Gastrocnemius medialis (tissue), 4 donors: ENCODE measurements around the gene DLEC1. TPM values are rescaled to one million over a fixed set of nuclear protein-coding genes. Genes with fewer than 3 reads are reported as not detected.
A peak's percentile ranks its signal among the peaks of the same experiment; 100 is the strongest.
"Not testable (repeated sequence)": the region's sequence is repeated elsewhere in the genome, so short reads cannot be mapped to it uniquely, and the experiment has no call there.

Source experiments
- ATAC-seq, 2 donors: fragments of 150-250 bp; one replicate each; pipeline ENCODE4 v1.9.1; 2016
- DNase-seq, 2 donors: peaks; one replicate each; pipeline ENCODE4 v3.0.0-alpha.2; 2019
- H3K27ac ChIP-seq, 4 donors: fragments of 200-600 bp; sonication (generic); 1 replicate in 1 of 4; 2 replicates in 3 of 4; pipeline ENCODE4 v1.5.1; 2016 to 2018; ENCODE audit warnings: mild to moderate bottlenecking in 2 of 4, moderate library complexity in 1 of 4
- H3K27me3 ChIP-seq, 3 donors: fragments of 200-600 bp; sonication (generic) in 2 of 3; 1 replicate in 1 of 3; 2 replicates in 2 of 3; pipeline versions ENCODE4 v1.5.1 to v1.6.0; 2016 to 2019; ENCODE audit warnings: mild to moderate bottlenecking in 1 of 3, moderate library complexity in 1 of 3
- H3K36me3 ChIP-seq, 2 donors: fragments of 200-600 bp; sonication (generic) in 1 of 2; one replicate each; pipeline ENCODE4 v1.5.1; 2017 to 2018
- H3K4me1 ChIP-seq, 2 donors: fragments of 200-600 bp; sonication (generic) in 1 of 2; one replicate each; pipeline ENCODE4 v1.5.1; 2016 to 2017; ENCODE audit warnings: mild to moderate bottlenecking in 2 of 2
- H3K4me3 ChIP-seq, 4 donors: fragments of 200-600 bp; sonication (generic) in 3 of 4; 1 replicate in 1 of 4; 2 replicates in 3 of 4; pipeline ENCODE4 v1.5.1; 2016 to 2019; ENCODE audit warnings: mild to moderate bottlenecking in 2 of 4
- H3K9me3 ChIP-seq, 3 donors: fragments of 200-600 bp; sonication (generic) in 2 of 3; 1 replicate in 1 of 3; 2 replicates in 2 of 3; pipeline ENCODE4 v1.5.1; 2016 to 2019
- CTCF ChIP-seq, 5 experiments: fragments of 450-650 bp in 3 of 5; fragments of 200-600 bp in 2 of 5; sonication (generic) in 2 of 5; IDR thresholded peaks in 4 of 5; conservative IDR thresholded peaks in 1 of 5; 1 replicate in 4 of 5; 2 replicates in 1 of 5; pipeline ENCODE4 v1.5.1; 2016 to 2019; ENCODE audit warnings: antibody characterized with exemption in 5 of 5, mild to moderate bottlenecking in 3 of 5, moderate library complexity in 3 of 5
- POLR2A ChIP-seq, 2 donors: fragments of 450-650 bp; IDR thresholded peaks; one replicate each; pipeline ENCODE4 v1.6.1; 2017; ENCODE audit warnings: antibody characterized with exemption in 2 of 2, mild to moderate bottlenecking in 2 of 2, moderate library complexity in 2 of 2
- in situ Hi-C, 4 donors: fragments of 200-750 bp; cut with MboI; loops; one replicate each; pipeline versions ENCODE4 v1.15.0 to v1.8.0; 2017; ENCODE audit warnings: low sequenced_read_pairs in 4 of 4
- intact Hi-C: fragments of 100-400 bp; cut with DNase I; formaldehyde crosslinking; loops from one replicate; pipeline ENCODE4 v1.15.1; 2023; ENCODE audit warnings: low total_unique reads
- total RNA-seq, 4 donors: library from RNA; depleted of rRNA; stranded (reverse); fragments of >200 nt; gene quantifications; one replicate each; pipeline versions ENCODE4 v1.1.0 to v1.2.3, GENCODE V29; 2016

Gene DLEC1
- total RNA-seq, 4 donors from 2014 or later: not detected

- no peak for TF ChIP-seq CTCF (IDR thresholded peaks at IDR 0.05 in 4 of 5, conservative IDR thresholded peaks at IDR 0.05 in 1 of 5)
- DNase-seq (no peak), ATAC-seq (no peak)
- no peak overlapping the region for H3K4me3 ChIP-seq
- H3K4me1 ChIP-seq: peaks cover 19 to 23% of the 10 kb centered on the region in 2 donors
- no peaks in the 10 kb centered on the region for H3K9me3 ChIP-seq
- H3K27me3 ChIP-seq: no peaks in the 10 kb centered on the region
- in situ Hi-C loops: loop anchor here in 3 of 4 donors (25.0 kb wide), 1 partner anchor 354 kb away; the partner anchor contains the start of gene EXOG (in 3 of the 3)
- H3K27ac ChIP-seq: no peak overlapping the region
- H3K36me3 ChIP-seq: peaks cover 0 to 49% of the 10 kb centered on the region in 2 donors
- intact Hi-C loops: loop anchor here (10.0 kb wide), 3 partner anchors 321 to 1139 kb away; partner anchors contain the start of genes ACVR2B, EPM2AIP1 and MLH1
Measured at GRCh38 chr3:38133557-38134405, 94.8 kb downstream of the DLEC1 start.

GRCh38 chr3:38134517-38135143 is 95.6 kb downstream of the DLEC1 start:
- not testable (repeated sequence) for DNase-seq
- in situ Hi-C loops: loop anchor here in 3 of 4 donors (25.0 kb wide), 1 partner anchor 353 kb away; the partner anchor contains the start of gene EXOG (in 3 of the 3)
- intact Hi-C loops: loop anchor here (5.0 to 10.0 kb wide), 5 partner anchors 213 to 1140 kb away; partner anchors contain the start of genes ACVR2B, EPM2AIP1, MLH1 and XYLB

GRCh38 chr3:38135621-38136277 is 96.7 kb downstream of the DLEC1 start:
- not testable (repeated sequence) for H3K9me3 ChIP-seq, ATAC-seq, DNase-seq, H3K27me3 ChIP-seq
- in situ Hi-C loops: loop anchor here in 3 of 4 donors (25.0 kb wide), 1 partner anchor 352 kb away; the partner anchor contains the start of gene EXOG (in 3 of the 3)
- Histone ChIP-seq H3K4me3 (peak overlapping the region; percentile 73 to 99 (median 82)), H3K4me1 (peaks cover 19 to 30% of the 10 kb centered on the region in 2 donors), H3K36me3 (peaks cover 0 to 32% of the 10 kb centered on the region in 2 donors), H3K27ac (peak overlapping the region; percentile 69 to 97 (median 75))
- intact Hi-C loops: loop anchor here (5.0 to 10.0 kb wide), 5 partner anchors 212 to 1141 kb away; partner anchors contain the start of genes ACVR2B, EPM2AIP1, MLH1 and XYLB

More at GRCh38 chr3:38134517-38135143, 95.6 kb downstream of the DLEC1 start:
- not testable (repeated sequence) for H3K4me3 ChIP-seq, H3K27me3 ChIP-seq, H3K9me3 ChIP-seq, ATAC-seq, H3K27ac ChIP-seq
- H3K36me3 ChIP-seq: peaks cover 0 to 41% of the 10 kb centered on the region in 2 donors
- H3K4me1 ChIP-seq: peaks cover 19 to 30% of the 10 kb centered on the region in 2 donors

GRCh38 chr3:38136393-38136776 is 97.4 kb downstream of the DLEC1 start:
- H3K36me3 ChIP-seq: peaks cover 0 to 30% of the 10 kb centered on the region in 2 donors
- ATAC-seq (no peak), DNase-seq (no peak)
- H3K4me1 ChIP-seq: peaks cover 19 to 30% of the 10 kb centered on the region in 2 donors
- no peaks in the 10 kb centered on the region for H3K9me3 ChIP-seq
- TF ChIP-seq POLR2A (IDR thresholded peaks at IDR 0.05) (no peak), CTCF (IDR thresholded peaks at IDR 0.05 in 4 of 5, conservative IDR thresholded peaks at IDR 0.05 in 1 of 5) (no peak)
- in situ Hi-C loops: loop anchor here in 3 of 4 donors (25.0 kb wide), 1 partner anchor 351 kb away; the partner anchor contains the start of gene EXOG (in 3 of the 3)
- no peaks in the 10 kb centered on the region for H3K27me3 ChIP-seq
- intact Hi-C loops: loop anchor here (5.0 to 10.0 kb wide), 5 partner anchors 211 to 1142 kb away; partner anchors contain the start of genes ACVR2B, EPM2AIP1, MLH1 and XYLB
- H3K4me3 ChIP-seq: peak overlapping the region; percentile 73 to 99 (median 82)
- H3K27ac ChIP-seq: peak overlapping the region; percentile 69 to 97 (median 75)
